PC-3 (cell line): ENCODE data around the gene HRH1. TPM values are rescaled to one million over a fixed set of nuclear protein-coding genes. Genes with fewer than 3 reads are reported as not detected.

Experiments
- ATAC-seq: fragments of 200-7000 bp; cut with Tn5 transposase; 2 replicates; pipeline ENCODE4 v1.9.1; 2020; ENCODE audit warnings: mild to moderate bottlenecking, moderate library complexity
- BruUV-seq: library from RNA; stranded (reverse); fragments of 400-500 nt; replicated peaks from 2 replicates; lab custom pipeline; 2021; lab: Mats Ljungman, UMichigan
- CTCF ChIA-PET: fragments of 300-600 bp; sonication (Branson Sonifier 250); formaldehyde crosslinking; loops from one replicate; lab custom pipeline; 2022; ENCODE audit warnings: antibody characterized with exemption; lab: Charles Lee
- POLR2A ChIA-PET: fragments of 300-600 bp; sonication (Branson Sonifier 250); formaldehyde crosslinking; loops from one replicate; lab custom pipeline; 2022; ENCODE audit warnings: antibody characterized with exemption; ENCODE audit not compliant: unreplicated experiment; lab: Charles Lee
- DNase-seq: peaks from one replicate; pipeline ENCODE4 v3.0.0-alpha.2; 2015
- H2AFZ ChIP-seq: fragments of 300-600 bp; sonication (generic); 2 replicates; pipeline ENCODE4 v1.6.0; 2016; ENCODE audit warnings: antibody characterized with exemption, low read length
- H3F3A ChIP-seq: fragments of 300-600 bp; sonication (generic); one replicate; pipeline ENCODE4 v1.6.0; 2017; ENCODE audit warnings: antibody characterized with exemption, low read length, control low read depth, mild to moderate bottlenecking; ENCODE audit not compliant: unreplicated experiment
- H3K27ac ChIP-seq: fragments of 300-600 bp; sonication (generic); 2 replicates; pipeline ENCODE4 v1.5.1; 2016; ENCODE audit warnings: mild to moderate bottlenecking, low read length
- H3K27me3 ChIP-seq: fragments of 300-600 bp; sonication (generic); 2 replicates; pipeline ENCODE4 v1.6.1; 2016; ENCODE audit warnings: low read length, mixed read lengths
- H3K36me3 ChIP-seq: fragments of 300-600 bp; sonication (generic); 2 replicates; pipeline ENCODE4 v1.6.1; 2016; ENCODE audit warnings: low read depth, mixed run types, low read length, mixed read lengths
- H3K4me1 ChIP-seq: fragments of 300-600 bp; sonication (generic); 2 replicates; pipeline ENCODE4 v1.5.1; 2016; ENCODE audit warnings: low read length; ENCODE audit not compliant: insufficient read depth
- H3K4me2 ChIP-seq: fragments of 300-600 bp; sonication (generic); 2 replicates; pipeline ENCODE4 v1.6.0; 2016; ENCODE audit warnings: low read length
- H3K4me3 ChIP-seq: fragments of 300-600 bp; sonication (generic); 2 replicates; pipeline ENCODE4 v1.5.1; 2016; ENCODE audit warnings: mild to moderate bottlenecking, low read length, mixed read lengths
- H3K79me2 ChIP-seq: fragments of 300-600 bp; sonication (generic); 2 replicates; pipeline ENCODE4 v1.6.1; 2017; ENCODE audit warnings: low read length, mixed read lengths
- H3K9ac ChIP-seq: fragments of 300-600 bp; sonication (generic); 2 replicates; pipeline ENCODE4 v1.6.0; 2016; ENCODE audit warnings: mild to moderate bottlenecking, low read length
- H3K9me2 ChIP-seq: fragments of 300-600 bp; sonication (generic); replicated peaks from 2 replicates; pipeline ENCODE4 v1.6.1; 2016; ENCODE audit warnings: mixed run types, low read length, mixed read lengths
- H3K9me3 ChIP-seq: fragments of 300-600 bp; sonication (generic); 2 replicates; pipeline ENCODE4 v1.6.1; 2016; ENCODE audit warnings: low read length, mixed read lengths
- H4K20me1 ChIP-seq: fragments of 300-600 bp; sonication (generic); 2 replicates; pipeline ENCODE4 v1.6.1; 2016; ENCODE audit warnings: low read length, mixed read lengths
- CTCF ChIP-seq: fragments of 300-600 bp; sonication (generic); conservative IDR thresholded peaks from 2 replicates; pipeline ENCODE4 v1.5.1; 2017; ENCODE audit warnings: antibody characterized with exemption, low read depth, mild to moderate bottlenecking, low read length
- EZH2 ChIP-seq: fragments of 300-600 bp; sonication (generic); IDR thresholded peaks from one replicate; pipeline ENCODE4 v1.6.1; 2017; ENCODE audit warnings: antibody characterized with exemption, mild to moderate bottlenecking, low read length; ENCODE audit not compliant: unreplicated experiment
- EZH2phosphoT487 ChIP-seq: fragments of 300-600 bp; sonication (generic); IDR thresholded peaks from 2 replicates; pipeline ENCODE4 v1.6.1; 2018; ENCODE audit warnings: mild to moderate bottlenecking, antibody characterized with exemption, low read length, borderline replicate concordance
- intact Hi-C: fragments of 100-400 bp; cut with micrococcal nuclease; formaldehyde crosslinking; loops from 2 replicates; pipeline ENCODE4 v1.9.0; 2023
- total RNA-seq: library from RNA; depleted of rRNA; stranded (reverse); fragments of >200 nt; gene quantifications from 2 replicates; pipeline ENCODE4 v1.2.3, GENCODE V29; 2014

The HRH1 gene
- total RNA-seq, 1 experiment from 2014 or later = 5.9 TPM

GRCh38 chr3:11306817-11307589, 152.7 kb downstream of the HRH1 start:
- ChIA-PET CTCF (no interaction called here), POLR2A (no interaction called here)
- H2AFZ ChIP-seq = no peak overlapping the region
- no peak overlapping the region for H3K4me3 ChIP-seq
- no TSS peak for BruUV-seq
- no peak overlapping the region for H3K27ac ChIP-seq
- no peaks in the 10 kb centered on the region for H3F3A ChIP-seq
- no peak overlapping the region for H3K4me2 ChIP-seq
- H3K9me3 ChIP-seq = no peaks in the 10 kb centered on the region
- no peaks in the 10 kb centered on the region for H3K79me2 ChIP-seq
- TF ChIP-seq CTCF = no peak
- no peak for TF ChIP-seq EZH2phosphoT487
- no peak for TF ChIP-seq EZH2
- H4K20me1 ChIP-seq = no peaks in the 10 kb centered on the region
- ATAC-seq (no peak), DNase-seq (no peak)
- H3K4me1 ChIP-seq = peaks cover 11% of the 10 kb centered on the region
- H3K9me2 ChIP-seq = no peaks in the 10 kb centered on the region
- peaks cover 58% of the 10 kb centered on the region for H3K36me3 ChIP-seq
- no peaks in the 10 kb centered on the region for H3K27me3 ChIP-seq
- H3K9ac ChIP-seq = no peak overlapping the region
- intact Hi-C loops = no loop called here

- TF ChIP-seq CTCF (no peak), EZH2 (no peak), EZH2phosphoT487 (no peak)
- no TSS peak for BruUV-seq
- Histone ChIP-seq H2AFZ (no peak overlapping the region), H3K9me2 (no peaks in the 10 kb centered on the region), H3K36me3 (peaks cover 52% of the 10 kb centered on the region), H3K4me1 (peaks cover 11% of the 10 kb centered on the region), H3K27me3 (no peaks in the 10 kb centered on the region), H3K79me2 (no peaks in the 10 kb centered on the region), H3K4me2 (no peak overlapping the region), H3K9me3 (no peaks in the 10 kb centered on the region), H3K27ac (no peak overlapping the region), H4K20me1 (no peaks in the 10 kb centered on the region), H3F3A (no peaks in the 10 kb centered on the region), H3K4me3 (no peak overlapping the region), H3K9ac (no peak overlapping the region)
- ChIA-PET CTCF (no interaction called here), POLR2A (no interaction called here)
- intact Hi-C loops = no loop called here
- DNase-seq (no peak), ATAC-seq (no peak)
These were observed 153.6 kb downstream of the HRH1 start for GRCh38 chr3:11307830-11308432.

GRCh38 chr3:11310258-11310657, 156.0 kb downstream of the HRH1 start:
- ATAC-seq (no peak), DNase-seq (no peak)
- H3K4me2 ChIP-seq = no peak overlapping the region
- H4K20me1 ChIP-seq = no peaks in the 10 kb centered on the region
- H3F3A ChIP-seq = no peaks in the 10 kb centered on the region
- H3K36me3 ChIP-seq = peaks cover 58% of the 10 kb centered on the region; the same call in 1 of the 2 replicates
- no peak overlapping the region for H2AFZ ChIP-seq
- peaks cover 7% of the 10 kb centered on the region for H3K4me1 ChIP-seq
- H3K27ac ChIP-seq = no peak overlapping the region
- intact Hi-C loops = no loop called here
- H3K9ac ChIP-seq = no peak overlapping the region
- no peak overlapping the region for H3K4me3 ChIP-seq
- H3K27me3 ChIP-seq = no peaks in the 10 kb centered on the region
- H3K79me2 ChIP-seq = no peaks in the 10 kb centered on the region
- no peaks in the 10 kb centered on the region for H3K9me3 ChIP-seq
- ChIA-PET CTCF (no interaction called here), POLR2A (no interaction called here)
- TF ChIP-seq EZH2phosphoT487 = no peak
- TF ChIP-seq CTCF = no peak
- TF ChIP-seq EZH2 = no peak
- BruUV-seq = no TSS peak
- no peaks in the 10 kb centered on the region for H3K9me2 ChIP-seq
